K562 (cell line): ENCODE measurements around the gene RITA1. TPM values are rescaled to one million over a fixed set of nuclear protein-coding genes. Genes with fewer than 3 reads are reported as not detected.
A peak's percentile ranks its signal among the peaks of the same experiment; 100 is the strongest.

Experiments
- ATAC-seq: fragments of 200-7000 bp; cut with Tn5 transposase; 3 replicates; pipeline ENCODE4 v1.9.1; 2020; ENCODE audit warnings: moderate library complexity
- BruUV-seq: library from RNA; stranded (reverse); fragments of 400-500 nt; replicated peaks from 2 replicates; lab custom pipeline; 2021; lab: Mats Ljungman, UMichigan
- CTCF ChIA-PET: fragments of 300-600 bp; formaldehyde crosslinking; extraction: SDS; loops from one replicate; lab custom pipeline; 2021; ENCODE audit warnings: low intra/inter-chr PET ratio; lab: Yijun Ruan, JAX
- POLR2A ChIA-PET: fragments of 300-600, 350-650 bp; sonication (Branson Sonifier 250); formaldehyde crosslinking; extraction: SDS; loops from one replicate; lab custom pipeline; 2021; ENCODE audit warnings: antibody characterized with exemption, inconsistent platforms; lab: Yijun Ruan, JAX
- DNase-seq, 4 experiments: peaks; one replicate each; pipeline versions ENCODE4 v3.0.0 to v3.0.0-alpha.2; 2011 to 2018; ENCODE audit warnings: low spot score in 3 of 4, mixed read lengths in 3 of 4; ENCODE audit errors: extremely low read depth in 1 of 4
- FAIRE-seq: peaks from 2 replicates; lab custom pipeline; 2011; peaks lifted over from hg19 to GRCh38; lab: Jason Lieb, UNC
- H2AFZ ChIP-seq: 2 replicates; pipeline ENCODE4 v1.6.0; 2011; ENCODE audit warnings: low read depth, low read length, control low read depth, inconsistent platforms
- H3K27ac ChIP-seq: fragments of 200-600 bp; 3 replicates; pipeline ENCODE4 v1.8.0; 2011; ENCODE audit warnings: low read depth, mild to moderate bottlenecking, control low read depth, inconsistent platforms, low read length, moderate library complexity, mixed read lengths; ENCODE audit errors: extremely low read depth
- H3K27me3 ChIP-seq, 2 experiments: fragments of 300-600 bp in 1 of 2; 2 replicates in 1 of 2; 3 replicates in 1 of 2; pipeline versions ENCODE4 v1.6.0 to v1.8.0; 2011; ENCODE audit warnings: inconsistent platforms in 2 of 2, low read length in 2 of 2, mild to moderate bottlenecking in 1 of 2, mixed read lengths in 1 of 2, moderate library complexity in 1 of 2; ENCODE audit not compliant: control insufficient read depth in 2 of 2, insufficient read depth in 2 of 2
- H3K36me3 ChIP-seq: fragments of 300-600 bp; 3 replicates; pipeline ENCODE4 v1.8.0; 2011; ENCODE audit warnings: mild to moderate bottlenecking, low read length, inconsistent platforms; ENCODE audit not compliant: control insufficient read depth, insufficient read depth
- H3K4me1 ChIP-seq, 2 experiments: fragments of 200-600 bp in 1 of 2; replicated peaks in 1 of 2; 2 replicates in 1 of 2; 3 replicates in 1 of 2; pipeline versions ENCODE4 v1.5.1 to v1.8.0; 2011; ENCODE audit warnings: inconsistent platforms in 2 of 2, low read length in 2 of 2, mild to moderate bottlenecking in 1 of 2, mixed read lengths in 1 of 2, moderate library complexity in 1 of 2; ENCODE audit not compliant: control insufficient read depth in 2 of 2, insufficient read depth in 2 of 2
- H3K4me2 ChIP-seq: 2 replicates; pipeline ENCODE4 v1.6.1; 2011; ENCODE audit warnings: low read length, control low read depth, inconsistent platforms, mixed read lengths; ENCODE audit not compliant: insufficient read depth
- H3K4me3 ChIP-seq: fragments of 200-600 bp; sonication (generic), shearing (Covaris generic); 2 replicates; pipeline ENCODE4 v1.5.1; 2016; ENCODE audit warnings: control low read depth, inconsistent platforms
- H3K79me2 ChIP-seq: fragments of 200-600 bp; 3 replicates; pipeline ENCODE4 v1.8.0; 2011; ENCODE audit warnings: low read length, inconsistent platforms; ENCODE audit not compliant: control insufficient read depth, insufficient read depth
- H3K9ac ChIP-seq, 2 experiments: 2 replicates each; pipeline versions ENCODE4 v1.6.0 to v1.6.1; 2011; ENCODE audit warnings: low read depth in 2 of 2, low read length in 2 of 2, control low read depth in 1 of 2, inconsistent platforms in 1 of 2, mild to moderate bottlenecking in 1 of 2, mixed read lengths in 1 of 2; ENCODE audit not compliant: insufficient read depth in 1 of 2
- H3K9me1 ChIP-seq: one replicate; pipeline ENCODE4 v1.6.0; 2011; ENCODE audit warnings: inconsistent platforms, mild to moderate bottlenecking, low read length, moderate library complexity; ENCODE audit not compliant: control insufficient read depth, insufficient read depth
- H3K9me3 ChIP-seq: replicated peaks from 2 replicates; pipeline ENCODE4 v1.5.1; 2011; ENCODE audit warnings: low read depth, low read length, inconsistent platforms; ENCODE audit not compliant: control insufficient read depth, insufficient read depth
- H4K20me1 ChIP-seq: replicated peaks from 2 replicates; pipeline ENCODE4 v1.6.1; 2011; ENCODE audit warnings: low read length, inconsistent platforms, mixed read lengths; ENCODE audit not compliant: control insufficient read depth, insufficient read depth
- ARID1B ChIP-seq: fragments of 450-650 bp; IDR thresholded peaks from 2 replicates; pipeline ENCODE4 v1.6.1; 2016; ENCODE audit warnings: antibody characterized with exemption, mild to moderate bottlenecking, inconsistent platforms
- DPF2 ChIP-seq: fragments of 450-650 bp; IDR thresholded peaks from 2 replicates; pipeline ENCODE4 v1.6.1; 2016
- EGR1 ChIP-seq: fragments of 450-650 bp; conservative IDR thresholded peaks from 2 replicates; pipeline ENCODE4 v1.6.1; 2017; ENCODE audit warnings: mild to moderate bottlenecking
- FOXJ3 ChIP-seq: sonication (generic); formaldehyde crosslinking; IDR thresholded peaks from 2 replicates; pipeline ENCODE4 v1.4.0; 2020; ENCODE audit warnings: mild to moderate bottlenecking, missing genetic modification reagents
- ID3 ChIP-seq, 2 experiments: fragments of 250-450 bp in 1 of 2; fragments of 450-650 bp in 1 of 2; sonication (Bioruptor Pico) in 1 of 2; IDR thresholded peaks; 2 replicates each; pipeline versions ENCODE4 v1.6.1 to v1.8.0; 2016 to 2021; ENCODE audit warnings: mild to moderate bottlenecking in 2 of 2, moderate library complexity in 2 of 2, missing compliant biosample characterization in 1 of 2, missing genetic modification characterization in 1 of 2
- NR2C1 ChIP-seq, 2 experiments: fragments of 450-650 bp; IDR thresholded peaks; 2 replicates each; pipeline ENCODE4 v1.6.1; 2017; ENCODE audit warnings: mild to moderate bottlenecking in 2 of 2, antibody characterized with exemption in 1 of 2, inconsistent platforms in 1 of 2, missing compliant biosample characterization in 1 of 2, missing genetic modification characterization in 1 of 2
- NR2F6 ChIP-seq: fragments of 450-650 bp; formaldehyde crosslinking; IDR thresholded peaks from 2 replicates; pipeline ENCODE4 v1.4.0; 2020; ENCODE audit warnings: mild to moderate bottlenecking
- SMC3 ChIP-seq: conservative IDR thresholded peaks from 2 replicates; pipeline ENCODE4 v1.6.1; 2011; ENCODE audit warnings: low read depth, low read length, improper control_type of control experiment; ENCODE audit not compliant: insufficient read depth
- SRSF7 ChIP-seq: fragments of 200-400 bp; formaldehyde crosslinking; optimal IDR thresholded peaks from 2 replicates; pipeline ENCODE3; 2017; ENCODE audit warnings: mild to moderate bottlenecking, low read depth, low read length
- TEAD1 ChIP-seq, 2 experiments: fragments of 450-650 bp in 1 of 2; sonication (generic) in 1 of 2; formaldehyde crosslinking; IDR thresholded peaks; 2 replicates each; pipeline versions ENCODE4 v1.4.0 to v1.8.0; 2020 to 2022; ENCODE audit warnings: mild to moderate bottlenecking in 2 of 2, missing genetic modification reagents in 1 of 2
- TRIM24 ChIP-seq, 2 experiments: fragments of 450-650 bp; IDR thresholded peaks; 2 replicates each; pipeline ENCODE4 v1.6.1; 2016
- TRIM28 ChIP-seq: fragments of 450-650 bp; IDR thresholded peaks from 2 replicates; pipeline ENCODE4 v1.6.1; 2017
- ZBTB12 ChIP-seq: fragments of 250-450 bp; sonication (Bioruptor Pico); IDR thresholded peaks from 2 replicates; pipeline ENCODE4 v1.4.0; 2020
- ZC3H8 ChIP-seq: fragments of 450-650 bp; IDR thresholded peaks from 2 replicates; pipeline ENCODE4 v1.6.1; 2017
- ZNF384 ChIP-seq: IDR thresholded peaks from 2 replicates; pipeline ENCODE4 v1.6.1; 2012; ENCODE audit warnings: low read depth, low read length, improper control_type of control experiment
- WGBS: fragments of 100-300 bp; shearing (Covaris generic); methylation state at CpG from one replicate; pipeline ENCODE4 v1.1.6; 2016; ENCODE audit warnings: low coverage, mixed read lengths; ENCODE audit not compliant: insufficient coverage; ENCODE audit errors: missing lambda C conversion rate; 5-methylcytosine and 5-hydroxymethylcytosine counted together
- in situ Hi-C: fragments of 300-500 bp; cut with MboI; formaldehyde crosslinking; loops from 4 replicates; pipeline ENCODE4 v1.15.0; 2018; ENCODE audit warnings: inconsistent platforms, mixed read lengths
- intact Hi-C: fragments of 100-400 bp; cut with micrococcal nuclease; formaldehyde crosslinking; loops from 2 replicates; pipeline ENCODE4 v1.14.2; 2022
- polyA plus RNA-seq, 8 experiments: library from polyadenylated mRNA; depleted of rRNA in 4 of 8; stranded (reverse) in 5 of 8; unstranded in 3 of 8; fragments of >200 nt; fragmentation: Nextera tagmentation in 2 of 8; fragmentation: Illumina TruSeq in 1 of 8; extraction: Ambion mirVana in 2 of 8; extraction: Trizol in 1 of 8; gene quantifications; 2 replicates each; pipeline versions ENCODE4 v1.2.1 to v1.2.3, GENCODE V29; 2011 to 2014; ENCODE audit warnings: inconsistent platforms in 1 of 8, missing spikeins in 1 of 8
- total RNA-seq, 7 experiments: library from RNA; depleted of rRNA in 6 of 7; stranded (reverse); fragments of >200 nt in 6 of 7; fragmentation: Illumina TruSeq in 2 of 7; extraction: Trizol in 2 of 7; gene quantifications; 2 replicates each; pipeline versions ENCODE4 v1.2.1 to v1.2.3, GENCODE V29; 2011 to 2021; ENCODE audit warnings: low replicate concordance in 1 of 7

RITA1 gene
- total and polyA plus RNA-seq, 9 of the 15 experiments (the other 6 are each of a cell fraction or from before 2014, with no cell fraction given): 2.8 to 40.4 (median 18.0) TPM

GRCh38 chr12:113204804-113205203 is 19.3 kb downstream of the RITA1 start:
- Histone ChIP-seq H3K27ac (peak overlapping the region; percentile 23; the same call in 2 of the 3 replicates), H2AFZ (peak overlapping the region; percentile 83)
- TF ChIP-seq FOXJ3 (CRISPR knock-in tag) (no peak), ID3 (CRISPR knock-in tag; IDR thresholded peaks at IDR 0.05) (no peak), ID3 (tag; IDR thresholded peaks at IDR 0.05) (peak; percentile 75), NR2C1 (IDR thresholded peaks at IDR 0.05) (0 out of 2 replicates have a peak, but pooled peaks have one; percentile 23), NR2C1 (tag; IDR thresholded peaks at IDR 0.05) (peak; percentile 66; the same call in 1 of the 2 replicates), ZBTB12 (CRISPR knock-in tag) (no peak), ZC3H8 (no peak), TRIM24 (IDR thresholded peaks at IDR 0.05) (peak; percentile 12 to 27; a peak in 2 of 4 replicates), ARID1B (0 out of 2 replicates have a peak, but pooled peaks have one; percentile 7), EGR1 (peak; percentile 74), NR2F6 (CRISPR knock-in tag) (no peak), SMC3 (no peak), ZNF384 (0 out of 2 replicates have a peak, but pooled peaks have one; percentile 6), TEAD1 (CRISPR knock-in tag; IDR thresholded peaks at IDR 0.05) (0 out of 4 replicates have a peak, but pooled peaks of 1 of the 2 experiments have one; percentile 23), TRIM28 (peak; percentile 27; the same call in 1 of the 2 replicates), SRSF7 (no peak), DPF2 (peak; percentile 35; the same call in 1 of the 2 replicates)
- TF ChIP-seq, all 486 proteins: peak for 9
- peak overlapping the region; percentile 23; the same call in 1 of the 2 replicates for H3K4me2 ChIP-seq
- peak in 2 of 4 experiments; percentile 13 to 59 for DNase-seq
- peaks cover 27 to 29% of the 10 kb centered on the region in 2 experiments for H3K4me1 ChIP-seq
- WGBS: 14% methylated on average over 3 of the region's 3 CpGs
- H3K9me1 ChIP-seq: no peaks in the 10 kb centered on the region
- no peaks in the 10 kb centered on the region for H4K20me1 ChIP-seq
- ATAC-seq: peak; percentile 64
- FAIRE-seq: peak; percentile 76
- ChIA-PET POLR2A (interaction anchor here (1.4 kb wide), 1 partner anchor 17 kb away, joined by 8 read pairs; the partner anchor contains the start of gene TPCN1), CTCF (no interaction called here)
- intact Hi-C loops: no loop called here
- H3K79me2 ChIP-seq: no peaks in the 10 kb centered on the region
- H3K27me3 ChIP-seq: no peaks in the 10 kb centered on the region
- H3K4me3 ChIP-seq: no peak overlapping the region
- in situ Hi-C loops: no loop called here
- no peaks in the 10 kb centered on the region for H3K36me3 ChIP-seq
- peak overlapping the region; percentile 26 to 35; a peak in 1 of 4 replicates for H3K9ac ChIP-seq
- no TSS peak for BruUV-seq
- H3K9me3 ChIP-seq: no peaks in the 10 kb centered on the region
